Body of pancreas (tissue), 4 donors: ENCODE data around the gene NTMT1.

ENCODE experiments used
- POLR2A ChIP-seq, 3 donors: fragments of 450-650 bp; IDR thresholded peaks; one replicate each; pipeline ENCODE4 v1.6.1; 2016; ENCODE audit warnings: antibody characterized with exemption in 3 of 3, mild to moderate bottlenecking in 2 of 3
- TF ChIP-seq, protein P1 (sequence below), 7 experiments: fragments of 450-650 bp in 4 of 7; fragments of 200-600 bp in 3 of 7; sonication (generic) in 3 of 7; IDR thresholded peaks; one replicate each; pipeline ENCODE4 v1.5.1; 2016 to 2019; ENCODE audit warnings: antibody characterized with exemption in 7 of 7

DNA sequence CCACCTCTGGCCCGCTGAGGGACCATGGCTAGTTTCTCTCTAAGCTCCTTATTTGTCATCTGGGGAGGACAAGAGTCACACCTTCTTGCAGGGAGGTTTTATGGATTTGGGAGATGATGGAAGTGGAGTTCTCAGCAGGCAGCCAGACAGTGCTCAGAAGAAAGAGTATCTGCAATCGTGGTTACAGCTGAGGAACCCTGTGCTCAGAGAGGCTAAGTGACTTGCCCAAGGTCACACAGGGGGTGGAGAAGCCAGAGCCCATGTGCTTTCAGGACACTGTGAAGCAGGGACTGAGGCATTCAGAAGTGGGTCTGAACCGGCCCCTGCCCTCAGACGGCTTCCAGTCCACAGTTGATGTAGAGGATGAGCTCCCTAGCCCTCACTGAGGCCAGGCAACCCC is 50.3 kb downstream of the NTMT1 start:
- TF ChIP-seq, protein P1, sequence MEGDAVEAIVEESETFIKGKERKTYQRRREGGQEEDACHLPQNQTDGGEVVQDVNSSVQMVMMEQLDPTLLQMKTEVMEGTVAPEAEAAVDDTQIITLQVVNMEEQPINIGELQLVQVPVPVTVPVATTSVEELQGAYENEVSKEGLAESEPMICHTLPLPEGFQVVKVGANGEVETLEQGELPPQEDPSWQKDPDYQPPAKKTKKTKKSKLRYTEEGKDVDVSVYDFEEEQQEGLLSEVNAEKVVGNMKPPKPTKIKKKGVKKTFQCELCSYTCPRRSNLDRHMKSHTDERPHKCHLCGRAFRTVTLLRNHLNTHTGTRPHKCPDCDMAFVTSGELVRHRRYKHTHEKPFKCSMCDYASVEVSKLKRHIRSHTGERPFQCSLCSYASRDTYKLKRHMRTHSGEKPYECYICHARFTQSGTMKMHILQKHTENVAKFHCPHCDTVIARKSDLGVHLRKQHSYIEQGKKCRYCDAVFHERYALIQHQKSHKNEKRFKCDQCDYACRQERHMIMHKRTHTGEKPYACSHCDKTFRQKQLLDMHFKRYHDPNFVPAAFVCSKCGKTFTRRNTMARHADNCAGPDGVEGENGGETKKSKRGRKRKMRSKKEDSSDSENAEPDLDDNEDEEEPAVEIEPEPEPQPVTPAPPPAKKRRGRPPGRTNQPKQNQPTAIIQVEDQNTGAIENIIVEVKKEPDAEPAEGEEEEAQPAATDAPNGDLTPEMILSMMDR (IDR thresholded peaks at IDR 0.05): no peak
- no peak for TF ChIP-seq POLR2A (IDR thresholded peaks at IDR 0.05)
